Fibroblast of the aortic adventitia (primary cell): ENCODE measurements around the gene UNC79. TPM values are rescaled to one million over a fixed set of nuclear protein-coding genes. Genes with fewer than 3 reads are reported as not detected.
"Not testable (repeated sequence)": the region's sequence is repeated elsewhere in the genome, so short reads cannot be mapped to it uniquely, and the experiment has no call there.

Experiments used
- DNase-seq: peaks from one replicate; pipeline ENCODE4 v3.0.0-alpha.2; 2010; ENCODE audit warnings: low read depth
- H3K4me3 ChIP-seq: 2 replicates; pipeline ENCODE4 v1.5.1; 2011; ENCODE audit warnings: low read depth, mild to moderate bottlenecking, control low read depth, low read length, moderate library complexity
- CTCF ChIP-seq: IDR thresholded peaks from 2 replicates; pipeline ENCODE4 v1.5.1; 2011; ENCODE audit warnings: mild to moderate bottlenecking, low read length, control low read depth, inconsistent platforms; ENCODE audit not compliant: insufficient read depth
- total RNA-seq: library from RNA; depleted of rRNA; stranded (reverse); fragments of >200 nt; gene quantifications from 2 replicates; pipeline ENCODE4 v1.2.3, GENCODE V29; 2012; ENCODE audit warnings: low replicate concordance

The UNC79 gene
- total RNA-seq, 1 donor, result 0.09 TPM

GRCh38 chr14:93458234-93458633 lies 27.5 kb downstream of the UNC79 start:
- no peak overlapping the region for H3K4me3 ChIP-seq
- no peak for DNase-seq
- TF ChIP-seq CTCF, result no peak

DNA sequence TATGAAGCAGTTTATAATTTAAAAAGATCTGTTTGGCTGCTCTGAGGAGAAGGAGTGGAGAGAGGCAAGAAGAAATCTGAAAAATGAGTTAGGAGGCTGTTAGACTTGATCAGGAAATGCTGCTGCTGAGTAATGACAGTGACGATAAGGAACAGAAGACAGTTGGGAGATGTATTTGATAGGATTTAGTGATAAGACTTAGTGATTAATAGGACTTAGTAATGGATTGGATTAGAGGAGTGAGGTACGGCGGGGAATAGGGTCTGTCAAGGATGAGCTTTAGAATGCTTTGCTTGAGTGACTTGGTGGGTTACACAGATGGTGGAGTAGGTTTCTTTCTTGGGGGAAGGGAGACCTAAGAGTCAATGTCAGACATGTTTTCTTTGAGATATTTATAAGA lies 31.7 kb downstream of the UNC79 start:
- no peak overlapping the region for H3K4me3 ChIP-seq
- no peak for TF ChIP-seq CTCF
- no peak for DNase-seq

GRCh38 chr14:93464271-93464670 lies 33.5 kb downstream of the UNC79 start:
- no peak for DNase-seq
- no peak overlapping the region for H3K4me3 ChIP-seq
- TF ChIP-seq CTCF, result no peak

GRCh38 chr14:93475471-93475870 lies 44.7 kb downstream of the UNC79 start:
- H3K4me3 ChIP-seq, result no peak overlapping the region
- TF ChIP-seq CTCF, result no peak
- no peak for DNase-seq

DNA sequence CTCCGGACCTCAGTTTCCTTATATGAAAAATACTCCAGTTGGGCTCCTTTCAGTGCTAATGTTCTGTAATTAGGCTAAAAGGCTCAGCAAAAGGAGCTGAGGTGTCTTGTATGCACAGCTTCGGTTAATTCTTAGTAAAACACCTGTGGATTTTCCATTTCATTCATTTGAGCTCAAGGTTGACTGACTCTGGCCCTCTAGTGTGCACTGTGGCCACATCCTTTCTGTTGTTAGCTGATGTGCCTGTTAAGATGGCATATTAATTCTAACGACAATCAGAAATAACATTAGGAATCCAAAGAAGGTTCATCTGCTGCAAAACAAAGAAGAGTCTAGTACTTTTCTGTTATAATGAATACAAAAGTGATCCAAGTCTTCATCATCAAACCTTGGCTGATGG lies 45.6 kb downstream of the UNC79 start:
- DNase-seq, result no peak
- H3K4me3 ChIP-seq, result no peak overlapping the region
- no peak for TF ChIP-seq CTCF

DNA sequence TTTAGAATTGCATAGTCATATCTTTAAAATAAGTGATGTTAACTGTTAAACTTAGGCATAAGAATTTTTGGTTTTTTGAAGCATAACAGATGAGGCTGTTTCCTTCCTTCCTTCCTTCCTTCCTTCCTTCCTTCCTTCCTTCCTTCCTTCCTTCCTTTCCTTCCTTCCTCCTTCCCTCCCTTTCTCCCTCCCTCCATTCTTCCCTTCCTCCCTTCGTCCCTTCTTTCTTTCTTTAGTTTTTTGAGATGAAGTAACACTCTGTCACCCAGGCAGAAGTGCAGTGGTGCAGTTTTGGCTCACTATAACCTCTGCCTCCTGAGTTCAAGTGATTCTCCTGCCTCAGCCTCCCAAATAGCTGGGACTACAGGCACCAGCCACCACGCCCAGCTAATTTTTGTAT lies 48.3 kb downstream of the UNC79 start:
- not testable (repeated sequence) for H3K4me3 ChIP-seq, DNase-seq

DNA sequence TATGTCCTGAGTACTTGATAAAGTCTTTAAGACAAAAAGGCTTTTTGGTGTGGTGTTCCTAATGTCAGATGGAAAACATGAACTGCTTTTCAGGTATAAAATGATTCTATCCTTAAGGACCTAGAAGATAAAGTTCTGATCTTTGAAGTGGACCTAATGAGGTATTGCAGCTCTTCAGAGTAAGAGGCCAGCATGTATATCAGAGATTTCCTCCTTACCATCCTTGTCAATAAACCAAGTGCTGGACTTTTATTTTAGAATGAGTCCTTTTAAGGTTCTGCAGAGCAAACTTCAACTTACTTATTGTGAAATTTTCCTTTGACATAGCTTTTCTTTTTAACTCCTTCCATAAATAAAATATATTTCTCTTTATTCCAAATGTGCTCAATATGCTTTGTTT lies 50.1 kb downstream of the UNC79 start:
- no peak for TF ChIP-seq CTCF
- DNase-seq, result no peak

More for the DNA sequence above, 50.1 kb downstream of the UNC79 start:
- no peak overlapping the region for H3K4me3 ChIP-seq
